B cell (primary cell): Measurements from ENCODE around the gene SSRP1. TPM values are rescaled to one million over a fixed set of nuclear protein-coding genes. Genes with fewer than 3 reads are reported as not detected.

Experiments
- ATAC-seq: fragments of 200-7000 bp; cut with Tn5 transposase; one replicate; pipeline ENCODE4 v1.10.0; 2021; ENCODE audit warnings: low read depth, mild to moderate bottlenecking, moderate number of reproducible peaks, moderate library complexity
- CTCF ChIA-PET: fragments of 350-600 bp; sonication (Branson Sonifier 250); formaldehyde crosslinking; loops from one replicate; lab custom pipeline; 2021; ENCODE audit warnings: antibody characterized with exemption, inconsistent platforms; lab: Charles Lee
- POLR2A ChIA-PET: fragments of 350-600 bp; sonication (Branson Sonifier 250); formaldehyde crosslinking; loops from one replicate; lab custom pipeline; 2021; ENCODE audit warnings: antibody characterized with exemption; lab: Charles Lee
- DNase-seq: peaks from one replicate; pipeline ENCODE4 v3.0.0; 2013
- H2AFZ ChIP-seq: 2 replicates; pipeline ENCODE4 v1.6.1; 2012; ENCODE audit warnings: mild to moderate bottlenecking, low read depth, low read length; ENCODE audit not compliant: insufficient read depth, poor library complexity, severe bottlenecking
- H3K27ac ChIP-seq, 2 donors: 1 replicate in 1 of 2; 2 replicates in 1 of 2; pipeline ENCODE4 v1.5.1; 2012 to 2013; ENCODE audit warnings: low read length in 2 of 2, mild to moderate bottlenecking in 2 of 2, moderate library complexity in 1 of 2
- H3K27me3 ChIP-seq, 4 experiments: fragments of 200-600 bp in 1 of 4; sonication (generic) in 1 of 4; replicated peaks in 1 of 4; 1 replicate in 2 of 4; 2 replicates in 2 of 4; pipeline versions ENCODE4 v1.6.1 to v1.7.0; 2013 to 2016; ENCODE audit warnings: low read length in 3 of 4, mild to moderate bottlenecking in 2 of 4, mixed read lengths in 1 of 4, moderate library complexity in 1 of 4; ENCODE audit not compliant: insufficient read depth in 4 of 4, control insufficient read depth in 3 of 4; ENCODE audit errors: control extremely low read depth in 1 of 4
- H3K36me3 ChIP-seq, 2 experiments: replicated peaks in 1 of 2; 1 replicate in 1 of 2; 2 replicates in 1 of 2; pipeline versions ENCODE4 v1.6.1 to v1.7.1; 2013; ENCODE audit warnings: low read length in 1 of 2; ENCODE audit not compliant: insufficient read depth in 2 of 2, control insufficient read depth in 1 of 2; ENCODE audit errors: control extremely low read depth in 1 of 2, extremely low read depth in 1 of 2
- H3K4me1 ChIP-seq, 2 donors: fragments of 200-600 bp in 1 of 2; sonication (generic) in 1 of 2; 1 replicate in 1 of 2; 2 replicates in 1 of 2; pipeline versions ENCODE4 v1.5.1 to v1.6.1; 2013 to 2017; ENCODE audit warnings: low read length in 2 of 2; ENCODE audit not compliant: control insufficient read depth in 2 of 2, insufficient read depth in 2 of 2
- H3K4me2 ChIP-seq: replicated peaks from 2 replicates; pipeline ENCODE3; 2012; ENCODE audit warnings: mild to moderate bottlenecking, low read depth, low read length; ENCODE audit not compliant: poor library complexity, severe bottlenecking
- H3K4me3 ChIP-seq, 5 experiments: fragments of 200-600 bp in 1 of 5; sonication (generic) in 1 of 5; 1 replicate in 3 of 5; 2 replicates in 2 of 5; pipeline versions ENCODE4 v1.5.1 to v1.7.0; 2011 to 2016; ENCODE audit warnings: low read length in 4 of 5, mild to moderate bottlenecking in 4 of 5, low read depth in 2 of 5, control low read depth in 1 of 5, moderate library complexity in 1 of 5; ENCODE audit not compliant: insufficient read depth in 1 of 5; ENCODE audit errors: control extremely low read depth in 1 of 5, extremely low read depth in 1 of 5
- H3K79me2 ChIP-seq: fragments of 200-600 bp; sonication (generic); one replicate; pipeline ENCODE4 v1.6.0; 2016; ENCODE audit warnings: low read length; ENCODE audit not compliant: control insufficient read depth, insufficient read depth
- H3K9ac ChIP-seq: fragments of 200-600 bp; sonication (generic); 2 replicates; pipeline ENCODE4 v1.6.1; 2017; ENCODE audit warnings: mild to moderate bottlenecking, low read length, moderate library complexity
- H3K9me3 ChIP-seq, 3 donors: one replicate each; pipeline versions ENCODE4 v1.6.1 to v1.7.1; 2013; ENCODE audit warnings: low read length in 2 of 3; ENCODE audit not compliant: control insufficient read depth in 2 of 3, insufficient read depth in 1 of 3; ENCODE audit errors: control extremely low read depth in 1 of 3
- H4K20me1 ChIP-seq: 2 replicates; pipeline ENCODE4 v1.6.0; 2012; ENCODE audit warnings: mild to moderate bottlenecking, low read length; ENCODE audit not compliant: insufficient read depth, control insufficient read depth, poor library complexity, severe bottlenecking
- H3K27ac Mint-ChIP-seq: one replicate; pipeline ENCODE4 v1.8.0; 2021; ENCODE audit warnings: mixed read lengths
- H3K27me3 Mint-ChIP-seq: one replicate; pipeline ENCODE4 v1.8.0; 2021; ENCODE audit warnings: mixed read lengths
- H3K4me1 Mint-ChIP-seq: one replicate; pipeline ENCODE4 v1.8.0; 2021; ENCODE audit warnings: mixed read lengths
- H3K4me3 Mint-ChIP-seq: one replicate; pipeline ENCODE4 v1.8.0; 2021; ENCODE audit warnings: mixed read lengths
- H3K9me3 Mint-ChIP-seq: one replicate; pipeline ENCODE4 v1.8.0; 2022; ENCODE audit warnings: mixed read lengths; ENCODE audit not compliant: insufficient read depth
- CTCF ChIP-seq: fragments of 200-600 bp; IDR thresholded peaks from one replicate; pipeline ENCODE4 v1.8.0; 2022; ENCODE audit warnings: antibody characterized with exemption, mild to moderate bottlenecking
- EZH2 ChIP-seq: IDR thresholded peaks from 2 replicates; pipeline ENCODE4 v1.6.1; 2012; ENCODE audit warnings: borderline replicate concordance, low read depth, mild to moderate bottlenecking, moderate library complexity, low read length; ENCODE audit not compliant: insufficient read depth, poor library complexity, severe bottlenecking
- WGBS: methylation state at CpG from one replicate; pipeline ENCODE4 v1.1.5; 2013; ENCODE audit warnings: missing lambda C conversion rate; ENCODE audit not compliant: insufficient coverage; 5-methylcytosine and 5-hydroxymethylcytosine counted together
- intact Hi-C: fragments of 100-400 bp; cut with micrococcal nuclease; formaldehyde crosslinking; loops from one replicate; pipeline ENCODE4 v1.10.0; 2022
- polyA plus RNA-seq: library from polyadenylated mRNA; depleted of rRNA; stranded (reverse); fragments of >200 nt; gene quantifications from 2 replicates; pipeline ENCODE4 v1.2.3, GENCODE V29; 2012
- total RNA-seq, 2 donors: library from RNA; stranded (reverse); fragments of 120-200 nt in 1 of 2; gene quantifications; 1 replicate in 1 of 2; 2 replicates in 1 of 2; pipeline versions ENCODE4 v1.2.3 to v1.2.4, GENCODE V29; 2013 to 2022

SSRP1 gene
- total and polyA plus RNA-seq, 2 donors (not counting 1 experiment from before 2014, with no cell fraction given): 40.9 to 66.6 TPM

GRCh38 chr11:57324886-57325734 lies 10.6 kb downstream of the SSRP1 start, which contains the start of gene TNKS1BP1:
TNKS1BP1 (minus strand) TSS chr11:57324952; CDS start chr11:57321885, 3,067 bp downstream.
- Mint-ChIP-seq H3K4me3 (peak within 1 kb of the TSS; percentile 95), H3K4me1 (peaks cover 28% of the 10 kb centered on the region), H3K9me3 (no peaks in the 10 kb centered on the region), H3K27me3 (no peaks in the 10 kb centered on the region), H3K27ac (peak within 1 kb of the TSS; percentile 94)
- H3K4me1 ChIP-seq: peaks cover 13 to 20% of the 10 kb centered on the region in 2 donors
- H3K27ac ChIP-seq: peak within 1 kb of the TSS; percentile 78 to 79
- peak within 1 kb of the TSS; percentile 94 for H2AFZ ChIP-seq
- 2% methylated on average over 58 of the region's 61 CpGs for WGBS
- H3K9ac ChIP-seq: peak within 1 kb of the TSS; percentile 80
- H4K20me1 ChIP-seq: no peaks in the 10 kb centered on the region
- ATAC-seq (peak; percentile 88), DNase-seq (peak; percentile 93)
- ChIA-PET POLR2A (interaction anchor here (0.5 to 3.5 kb wide), 5 partner anchors 10 to 417 kb away, joined by 3 to 41 read pairs (median 4); partner anchors contain the start of gene SSRP1), CTCF (interaction anchor here (0.6 to 4.8 kb wide), 9 partner anchors 10 to 204 kb away, joined by 3 to 24 read pairs (median 3); partner anchors contain the start of gene SSRP1)
- H3K4me2 ChIP-seq: peak within 1 kb of the TSS; percentile 83
- peak within 1 kb of the TSS; percentile 43 to 83 (median 75) for H3K4me3 ChIP-seq
- H3K27me3 ChIP-seq: no peaks in the 10 kb centered on the region
- no peaks in the 10 kb centered on the region for H3K79me2 ChIP-seq
- H3K36me3 ChIP-seq: peaks cover 0 to 32% of the 10 kb centered on the region in 2 experiments
- no peaks in the 10 kb centered on the region for H3K9me3 ChIP-seq
- intact Hi-C loops: loop anchor here (1.0 kb wide), 2 partner anchors 10 to 343 kb away; partner anchors contain the start of genes SSRP1 and ZDHHC5
- TF ChIP-seq CTCF: no peak
- no peak for TF ChIP-seq EZH2
